Natural killer cell (primary cell): Measurements from ENCODE around the gene KIRREL3. TPM values are rescaled to one million over a fixed set of nuclear protein-coding genes. Genes with fewer than 3 reads are reported as not detected.

Source experiments
- ATAC-seq, 3 donors: fragments of 150-1000 bp in 2 of 3; fragments of 200-7000 bp in 1 of 3; cut with Tn5 transposase; 1 replicate in 1 of 3; 2 replicates in 2 of 3; pipeline ENCODE4 v1.10.0; 2021; ENCODE audit warnings: mild to moderate bottlenecking in 2 of 3, moderate library complexity in 2 of 3
- DNase-seq, 2 donors: peaks; one replicate each; pipeline versions ENCODE4 v3.0.0 to v3.0.0-alpha.2; 2013 to 2021; ENCODE audit warnings: mixed read lengths in 1 of 2
- H3K27ac ChIP-seq: one replicate; pipeline ENCODE4 v1.5.1; 2013; ENCODE audit warnings: mild to moderate bottlenecking, low read length
- H3K27me3 ChIP-seq: one replicate; pipeline ENCODE4 v1.6.1; 2013; ENCODE audit warnings: low read length; ENCODE audit not compliant: control insufficient read depth, insufficient read depth
- H3K36me3 ChIP-seq: one replicate; pipeline ENCODE4 v1.6.1; 2013; ENCODE audit warnings: low read length; ENCODE audit not compliant: control insufficient read depth, insufficient read depth
- H3K4me1 ChIP-seq: one replicate; pipeline ENCODE4 v1.6.1; 2013; ENCODE audit warnings: low read length; ENCODE audit not compliant: control insufficient read depth, insufficient read depth
- H3K4me3 ChIP-seq: one replicate; pipeline ENCODE4 v1.5.1; 2013; ENCODE audit warnings: low read length
- H3K9me3 ChIP-seq: one replicate; pipeline ENCODE4 v1.6.1; 2013; ENCODE audit warnings: low read length; ENCODE audit not compliant: control insufficient read depth, insufficient read depth
- H3K27ac Mint-ChIP-seq, 2 donors: one replicate each; pipeline ENCODE4 v1.8.0; 2022; ENCODE audit warnings: mild to moderate bottlenecking in 2 of 2, mixed read lengths in 2 of 2, moderate library complexity in 1 of 2
- H3K27me3 Mint-ChIP-seq, 2 donors: one replicate each; pipeline ENCODE4 v1.8.0; 2022; ENCODE audit warnings: low read depth in 2 of 2, mixed read lengths in 2 of 2
- H3K36me3 Mint-ChIP-seq: one replicate; pipeline ENCODE4 v1.8.0; 2022; ENCODE audit warnings: mixed read lengths
- H3K4me1 Mint-ChIP-seq, 2 donors: one replicate each; pipeline ENCODE4 v1.8.0; 2022; ENCODE audit warnings: mixed read lengths in 2 of 2
- H3K4me3 Mint-ChIP-seq: one replicate; pipeline ENCODE4 v1.8.0; 2022; ENCODE audit warnings: mild to moderate bottlenecking, moderate library complexity, mixed read lengths
- H3K9me3 Mint-ChIP-seq, 2 donors: one replicate each; pipeline ENCODE4 v1.8.0; 2022; ENCODE audit warnings: mixed read lengths in 2 of 2
- CTCF ChIP-seq: fragments of 200-600 bp; IDR thresholded peaks from one replicate; pipeline ENCODE4 v1.8.0; 2022; ENCODE audit warnings: antibody characterized with exemption
- WGBS: methylation state at CpG from one replicate; pipeline ENCODE4 v1.1.7; 2013; ENCODE audit warnings: missing lambda C conversion rate; ENCODE audit not compliant: insufficient coverage; 5-methylcytosine and 5-hydroxymethylcytosine counted together
- intact Hi-C: fragments of 100-400 bp; cut with micrococcal nuclease; formaldehyde crosslinking; loops from one replicate; pipeline ENCODE4 v1.14.2; 2022
- total RNA-seq, 4 donors: library from RNA; stranded (reverse); fragments of 120-200 nt in 1 of 4; gene quantifications; one replicate each; pipeline versions ENCODE4 v1.2.3 to v1.2.4, GENCODE V29; 2013 to 2022

KIRREL3 gene
- total RNA-seq, 3 donors from 2014 or later (not counting 1 experiment from before 2014, with no cell fraction given), result not detected

GRCh38 chr11:126482586-126483108 is 517.9 kb downstream of the KIRREL3 start:
- DNase-seq (no peak), ATAC-seq (no peak)
- Histone ChIP-seq H3K9me3 (no peaks in the 10 kb centered on the region), H3K4me3 (no peak overlapping the region), H3K4me1 (peaks cover 11% of the 10 kb centered on the region), H3K27ac (no peak overlapping the region), H3K27me3 (no peaks in the 10 kb centered on the region), H3K36me3 (no peaks in the 10 kb centered on the region)
- intact Hi-C loops, result no loop called here
- Mint-ChIP-seq H3K27me3 (peaks cover 0 to 3% of the 10 kb centered on the region in 2 donors), H3K9me3 (no peaks in the 10 kb centered on the region), H3K27ac (no peak overlapping the region), H3K4me3 (no peak overlapping the region), H3K4me1 (peaks cover 11 to 18% of the 10 kb centered on the region in 2 donors), H3K36me3 (no peaks in the 10 kb centered on the region)
- no peak for TF ChIP-seq CTCF
- 93% methylated on average over 5 of the region's 5 CpGs for WGBS

DNA sequence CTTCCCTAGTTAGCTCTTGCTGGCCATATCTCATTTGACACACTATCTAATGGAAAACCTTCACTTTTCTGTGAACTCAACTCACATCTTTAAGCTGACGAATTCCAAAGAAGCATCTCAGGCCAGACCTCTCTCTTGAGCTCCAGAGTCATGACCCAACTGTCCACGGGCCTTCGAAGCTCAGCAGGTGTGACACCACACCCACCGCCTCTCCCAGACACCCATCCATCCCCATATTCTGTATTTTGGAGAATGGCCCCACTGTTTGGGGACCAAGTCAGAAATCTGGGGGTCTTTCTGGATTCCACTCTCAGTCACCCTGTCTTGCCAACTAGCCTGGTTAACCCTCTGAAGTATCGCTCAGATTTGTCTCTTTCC is 519.3 kb downstream of the KIRREL3 start:
- intact Hi-C loops, result no loop called here
- no peak for DNase-seq
- H3K36me3 ChIP-seq, result no peaks in the 10 kb centered on the region
- Mint-ChIP-seq H3K9me3 (no peaks in the 10 kb centered on the region), H3K4me3 (no peak overlapping the region), H3K36me3 (no peaks in the 10 kb centered on the region), H3K27me3 (peaks cover 0 to 3% of the 10 kb centered on the region in 2 donors), H3K4me1 (peaks cover 11 to 18% of the 10 kb centered on the region in 2 donors), H3K27ac (no peak overlapping the region)
- H3K27me3 ChIP-seq, result no peaks in the 10 kb centered on the region
- H3K9me3 ChIP-seq, result no peaks in the 10 kb centered on the region
- no peak for TF ChIP-seq CTCF
- no peak for ATAC-seq
- 83% methylated on average over 5 of the region's 5 CpGs for WGBS
- peaks cover 13% of the 10 kb centered on the region for H3K4me1 ChIP-seq
- no peak overlapping the region for H3K27ac ChIP-seq
- no peak overlapping the region for H3K4me3 ChIP-seq

- no peaks in the 10 kb centered on the region for H3K9me3 ChIP-seq
- peaks cover 11 to 18% of the 10 kb centered on the region in 2 donors for H3K4me1 Mint-ChIP-seq
- H3K36me3 Mint-ChIP-seq, result no peaks in the 10 kb centered on the region
- H3K4me3 Mint-ChIP-seq, result peak overlapping the region; percentile 33
- WGBS, result 12% methylated on average over 16 of the region's 19 CpGs
- DNase-seq (peak; percentile 62 to 88), ATAC-seq (peak; percentile 91 to 99 (median 96))
- peaks cover 0 to 3% of the 10 kb centered on the region in 2 donors for H3K27me3 Mint-ChIP-seq
- H3K4me1 ChIP-seq, result peaks cover 13% of the 10 kb centered on the region
- peak overlapping the region; percentile 20 to 83 for H3K27ac Mint-ChIP-seq
- peak overlapping the region; percentile 19 for H3K27ac ChIP-seq
- no peaks in the 10 kb centered on the region for H3K27me3 ChIP-seq
- no peak overlapping the region for H3K4me3 ChIP-seq
- intact Hi-C loops, result loop anchor here (1.0 kb wide), 2 partner anchors 40 to 170 kb away; no protein-coding TSS in a partner anchor
- peak; percentile 88 for TF ChIP-seq CTCF
- H3K9me3 Mint-ChIP-seq, result no peaks in the 10 kb centered on the region
- H3K36me3 ChIP-seq, result no peaks in the 10 kb centered on the region
Measured at GRCh38 chr11:126480410-126481302, 519.9 kb downstream of the KIRREL3 start.
